HepG2 (cell line): Measurements from ENCODE around the gene FBXL13. TPM values are rescaled to one million over a fixed set of nuclear protein-coding genes. Genes with fewer than 3 reads are reported as not detected.

ENCODE experiments used
- ATAC-seq: fragments of 200-7000 bp; cut with Tn5 transposase; 3 replicates; pipeline ENCODE4 v1.9.1; 2020; ENCODE audit warnings: mild to moderate bottlenecking, moderate library complexity
- BruUV-seq: library from RNA; stranded (reverse); fragments of 400-500 nt; replicated peaks from 2 replicates; lab custom pipeline; 2021; lab: Mats Ljungman, UMichigan
- CTCF ChIA-PET: fragments of 300-600 bp; formaldehyde crosslinking; extraction: SDS; loops from one replicate; lab custom pipeline; 2021; ENCODE audit warnings: low total read pairs, inconsistent platforms, low intra/inter-chr PET ratio; lab: Yijun Ruan, JAX
- POLR2A ChIA-PET: fragments of 350-600 bp; sonication (Branson Sonifier 250); formaldehyde crosslinking; loops from one replicate; lab custom pipeline; 2020; ENCODE audit warnings: antibody characterized with exemption, inconsistent platforms; lab: Yijun Ruan, JAX
- DNase-seq: peaks from one replicate; pipeline ENCODE4 v3.0.0-alpha.2; 2015; ENCODE audit warnings: low spot score
- FAIRE-seq: peaks from 3 replicates; lab custom pipeline; 2011; peaks lifted over from hg19 to GRCh38; lab: Jason Lieb, UNC
- H2AFZ ChIP-seq: one replicate; pipeline ENCODE4 v1.6.1; 2011; ENCODE audit warnings: low read length, inconsistent platforms
- H3K27ac ChIP-seq: fragments of 300-600 bp; 3 replicates; pipeline ENCODE4 v1.8.0; 2011; ENCODE audit warnings: mixed run types, mild to moderate bottlenecking, mixed read lengths, low read length, inconsistent platforms; ENCODE audit not compliant: insufficient read depth; ENCODE audit errors: extremely low read length
- H3K27me3 ChIP-seq, 2 experiments: fragments of 200-600 bp in 1 of 2; 2 replicates in 1 of 2; 3 replicates in 1 of 2; pipeline versions ENCODE4 v1.6.0 to v1.8.0; 2011; ENCODE audit warnings: low read length in 2 of 2, mild to moderate bottlenecking in 2 of 2, moderate library complexity in 2 of 2, inconsistent platforms in 1 of 2; ENCODE audit not compliant: insufficient read depth in 2 of 2, control insufficient read depth in 1 of 2
- H3K36me3 ChIP-seq, 2 experiments: fragments of 200-600 bp in 1 of 2; replicated peaks in 1 of 2; 2 replicates in 1 of 2; 3 replicates in 1 of 2; pipeline versions ENCODE4 v1.5.1 to v1.8.0; 2011; ENCODE audit warnings: low read length in 2 of 2, inconsistent platforms in 1 of 2; ENCODE audit not compliant: insufficient read depth in 2 of 2, control insufficient read depth in 1 of 2
- H3K4me1 ChIP-seq: 2 replicates; pipeline ENCODE4 v1.5.1; 2012; ENCODE audit warnings: low read length, inconsistent platforms; ENCODE audit not compliant: insufficient read depth
- H3K4me2 ChIP-seq: 2 replicates; pipeline ENCODE4 v1.6.0; 2011; ENCODE audit warnings: low read depth, low read length, inconsistent platforms
- H3K4me3 ChIP-seq, 3 experiments: fragments of 200-600 bp in 1 of 3; sonication (generic), shearing (Covaris generic) in 1 of 3; replicated peaks in 1 of 3; 2 replicates each; pipeline ENCODE4 v1.5.1; 2011 to 2016; ENCODE audit warnings: low read length in 3 of 3, inconsistent platforms in 2 of 3, low read depth in 2 of 3, mild to moderate bottlenecking in 2 of 3, control low read depth in 1 of 3, mixed read lengths in 1 of 3; ENCODE audit not compliant: insufficient read depth in 1 of 3
- H3K79me2 ChIP-seq: one replicate; pipeline ENCODE4 v1.6.1; 2011; ENCODE audit warnings: low read length, inconsistent platforms; ENCODE audit not compliant: insufficient read depth
- H3K9ac ChIP-seq: 2 replicates; pipeline ENCODE4 v1.6.0; 2011; ENCODE audit warnings: mild to moderate bottlenecking, low read depth, low read length, inconsistent platforms; ENCODE audit not compliant: insufficient read depth
- H3K9me3 ChIP-seq: 2 replicates; pipeline ENCODE4 v1.5.1; 2012; ENCODE audit warnings: mild to moderate bottlenecking, low read length
- H4K20me1 ChIP-seq: 2 replicates; pipeline ENCODE4 v1.6.0; 2011; ENCODE audit warnings: inconsistent platforms, mild to moderate bottlenecking, low read length, moderate library complexity; ENCODE audit not compliant: insufficient read depth
- HDAC2 ChIP-seq: sonication (generic); formaldehyde crosslinking; IDR thresholded peaks from 2 replicates; pipeline ENCODE4 v1.4.0; 2020; ENCODE audit warnings: missing genetic modification reagents
- HOMEZ ChIP-seq: IDR thresholded peaks from 2 replicates; pipeline ENCODE4 v1.6.1; 2016; ENCODE audit warnings: low read depth
- NCOR1 ChIP-seq: fragments of 200-600 bp; sonication (generic); IDR thresholded peaks from 2 replicates; pipeline ENCODE4 v1.7.0; 2017; ENCODE audit warnings: antibody characterized with exemption, low read length, borderline replicate concordance
- PBX2 ChIP-seq: IDR thresholded peaks from 2 replicates; pipeline ENCODE4 v1.6.1; 2016; ENCODE audit warnings: control low read depth
- RNF2 ChIP-seq: fragments of 450-650 bp; conservative IDR thresholded peaks from 2 replicates; pipeline ENCODE4 v1.6.1; 2016; ENCODE audit warnings: low read depth
- YY1 ChIP-seq: IDR thresholded peaks from 2 replicates; pipeline ENCODE4 v1.6.1; 2011; ENCODE audit warnings: low read length, low read depth, moderate library complexity, mild to moderate bottlenecking; ENCODE audit not compliant: insufficient read depth, insufficient replicate concordance
- ZNF232 ChIP-seq: sonication (generic); formaldehyde crosslinking; IDR thresholded peaks from 2 replicates; pipeline ENCODE4 v1.4.0; 2020; ENCODE audit warnings: missing genetic modification reagents, borderline replicate concordance
- ZNF430 ChIP-seq: sonication (generic); formaldehyde crosslinking; IDR thresholded peaks from 2 replicates; pipeline ENCODE4 v1.9.0; 2021; ENCODE audit warnings: mild to moderate bottlenecking, missing genetic modification reagents
- ZNF512 ChIP-seq: sonication (generic); formaldehyde crosslinking; IDR thresholded peaks from 2 replicates; pipeline ENCODE4 v1.4.0; 2020; ENCODE audit warnings: mild to moderate bottlenecking, missing genetic modification reagents
- ZNF770 ChIP-seq: sonication (generic); formaldehyde crosslinking; IDR thresholded peaks from 2 replicates; pipeline ENCODE4 v1.5.0; 2020; ENCODE audit warnings: mild to moderate bottlenecking, missing genetic modification reagents
- ZNF839 ChIP-seq: sonication (generic); formaldehyde crosslinking; IDR thresholded peaks from 2 replicates; pipeline ENCODE4 v1.4.0; 2020; ENCODE audit warnings: missing genetic modification reagents, mild to moderate bottlenecking, borderline replicate concordance
- in situ Hi-C: cut with HindIII; loops from 2 replicates; pipeline ENCODE4 v1.10.0; 2017; ENCODE audit warnings: low pct_unique_long_range_greater_than_20kb; ENCODE audit not compliant: extremely low pct_ligation_motif_present
- intact Hi-C: fragments of 100-400 bp; cut with micrococcal nuclease; formaldehyde crosslinking; loops from one replicate; pipeline ENCODE4 v1.10.0; 2022; ENCODE audit not compliant: unreplicated experiment
- polyA plus RNA-seq, 8 experiments: library from polyadenylated mRNA; depleted of rRNA in 3 of 8; stranded (reverse) in 7 of 8; unstranded in 1 of 8; fragments of >200 nt; fragmentation: Illumina TruSeq in 4 of 8; extraction: Trizol in 4 of 8; gene quantifications; 2 replicates each; pipeline versions ENCODE4 v1.2.1 to v1.2.3, GENCODE V29; 2011 to 2016; ENCODE audit warnings: low read depth in 4 of 8, missing spikeins in 1 of 8, mixed read lengths in 1 of 8; ENCODE audit not compliant: insufficient read depth in 1 of 8
- total RNA-seq, 5 experiments: library from RNA; depleted of rRNA; stranded (reverse); fragments of >200 nt; fragmentation: Illumina TruSeq; extraction: Trizol; gene quantifications; 2 replicates each; pipeline ENCODE4 v1.2.3, GENCODE V29; 2016; ENCODE audit warnings: low read depth in 1 of 5

The FBXL13 gene
- total and polyA plus RNA-seq, 2 of the 13 experiments (the other 11 are each of a cell fraction or from before 2014, with no cell fraction given): 0.24 to 0.77 TPM

GRCh38 chr7:103117465-103117864, 42.9 kb upstream of the FBXL13 start (continued):
- TF ChIP-seq HOMEZ (CRISPR knock-in tag) (no peak), ZNF839 (no peak), ZNF430 (no peak), ZNF770 (CRISPR knock-in tag) (no peak), NCOR1 (no peak), ZNF232 (no peak), YY1 (no peak), ZNF512 (no peak), HDAC2 (no peak)

- no peak overlapping the region for H3K4me2 ChIP-seq
- H3K9ac ChIP-seq: no peak overlapping the region
- ATAC-seq (no peak), DNase-seq (no peak), FAIRE-seq (no peak)
- peaks cover 6 to 12% of the 10 kb centered on the region in 2 experiments for H3K36me3 ChIP-seq
- no peak for TF ChIP-seq PBX2
- TF ChIP-seq RNF2: no peak
- no peaks in the 10 kb centered on the region for H3K9me3 ChIP-seq
- no peak overlapping the region for H2AFZ ChIP-seq
- no peak overlapping the region for H3K27ac ChIP-seq
- H3K79me2 ChIP-seq: no peaks in the 10 kb centered on the region
- H3K4me3 ChIP-seq: no peak overlapping the region
- ChIA-PET CTCF (no interaction called here), POLR2A (no interaction called here)
- intact Hi-C loops (no loop called here), in situ Hi-C loops (no loop called here)
- H3K4me1 ChIP-seq: no peaks in the 10 kb centered on the region
- no peaks in the 10 kb centered on the region for H3K27me3 ChIP-seq
- BruUV-seq: no TSS peak
- H4K20me1 ChIP-seq: no peaks in the 10 kb centered on the region
Observed at GRCh38 chr7:103116991-103117390, 42.4 kb upstream of the FBXL13 start.
